ENCODE measurements around the gene KCNH2. TPM values are rescaled to one million over a fixed set of nuclear protein-coding genes. Genes with fewer than 3 reads are reported as not detected.
A peak's percentile ranks its signal among the peaks of the same experiment; 100 is the strongest.

The KCNH2 gene
- total RNA-seq, 1 donor from 2014 or later, result 3.6 TPM

GRCh38 chr7:150926066-150926465 lies 52.1 kb downstream of the KCNH2 start:
- ATAC-seq (no peak), DNase-seq (no peak)
- no peak for TF ChIP-seq CTCF (IDR thresholded peaks at IDR 0.05)
- Histone ChIP-seq H3K4me1 (no peaks in the 10 kb centered on the region), H3K9me3 (no peaks in the 10 kb centered on the region), H3K4me3 (no peak overlapping the region), H3K27ac (no peak overlapping the region), H3K36me3 (no peaks in the 10 kb centered on the region), H3K27me3 (no peaks in the 10 kb centered on the region)
- intact Hi-C loops (cut with DNase I), result no loop called here

GRCh38 chr7:150924369-150924781 lies 53.7 kb downstream of the KCNH2 start:
- peak; percentile 39 for DNase-seq

GRCh38 chr7:150923802-150924201 lies 54.3 kb downstream of the KCNH2 start:
- H3K4me1 ChIP-seq, result no peaks in the 10 kb centered on the region
- TF ChIP-seq CTCF (IDR thresholded peaks at IDR 0.05), result no peak
- ATAC-seq (no peak), DNase-seq (no peak)
- H3K27me3 ChIP-seq, result no peaks in the 10 kb centered on the region
- no peaks in the 10 kb centered on the region for H3K36me3 ChIP-seq
- no peaks in the 10 kb centered on the region for H3K9me3 ChIP-seq
- no peak overlapping the region for H3K27ac ChIP-seq
- intact Hi-C loops (cut with DNase I), result no loop called here
- H3K4me3 ChIP-seq, result no peak overlapping the region

More at GRCh38 chr7:150924369-150924781, 53.7 kb downstream of the KCNH2 start:
- H3K36me3 ChIP-seq, result no peaks in the 10 kb centered on the region
- H3K27me3 ChIP-seq, result no peaks in the 10 kb centered on the region
- no peaks in the 10 kb centered on the region for H3K9me3 ChIP-seq
- no peak for ATAC-seq
- no peak overlapping the region for H3K4me3 ChIP-seq
- no peak for TF ChIP-seq CTCF (IDR thresholded peaks at IDR 0.05)
- H3K27ac ChIP-seq, result no peak overlapping the region
- H3K4me1 ChIP-seq, result no peaks in the 10 kb centered on the region
- intact Hi-C loops (cut with DNase I), result no loop called here

GRCh38 chr7:150923196-150923595 lies 54.9 kb downstream of the KCNH2 start:
- H3K9me3 ChIP-seq, result no peaks in the 10 kb centered on the region
- H3K36me3 ChIP-seq, result no peaks in the 10 kb centered on the region
- no peak overlapping the region for H3K4me3 ChIP-seq
- ATAC-seq, result no peak
- DNase-seq, result no peak
- no peaks in the 10 kb centered on the region for H3K27me3 ChIP-seq
- no peak for TF ChIP-seq CTCF (IDR thresholded peaks at IDR 0.05)
- intact Hi-C loops (cut with DNase I), result no loop called here
- H3K27ac ChIP-seq, result no peak overlapping the region
- H3K4me1 ChIP-seq, result no peaks in the 10 kb centered on the region

GRCh38 chr7:150919160-150919559 lies 59.0 kb downstream of the KCNH2 start:
- intact Hi-C loops (cut with DNase I), result no loop called here
- Histone ChIP-seq H3K4me1 (no peaks in the 10 kb centered on the region), H3K9me3 (no peaks in the 10 kb centered on the region), H3K27ac (no peak overlapping the region), H3K4me3 (no peak overlapping the region), H3K36me3 (no peaks in the 10 kb centered on the region), H3K27me3 (no peaks in the 10 kb centered on the region)
- DNase-seq (no peak), ATAC-seq (no peak)
- no peak for TF ChIP-seq CTCF (IDR thresholded peaks at IDR 0.05)

- no peak for DNase-seq
- Histone ChIP-seq H3K9me3 (no peaks in the 10 kb centered on the region), H3K27me3 (no peaks in the 10 kb centered on the region), H3K27ac (no peak overlapping the region), H3K4me3 (no peak overlapping the region), H3K36me3 (no peaks in the 10 kb centered on the region), H3K4me1 (no peaks in the 10 kb centered on the region)
- intact Hi-C loops (cut with DNase I), result no loop called here
- TF ChIP-seq CTCF (IDR thresholded peaks at IDR 0.05), result no peak
- no peak for ATAC-seq
These were observed 59.7 kb downstream of the KCNH2 start for GRCh38 chr7:150918378-150918777.

Data from upper lobe of right lung (tissue), 1 donor.